ENCODE measurements around the gene CLTCL1. TPM values are rescaled to one million over a fixed set of nuclear protein-coding genes. Genes with fewer than 3 reads are reported as not detected.

CLTCL1 gene
- total and polyA plus RNA-seq, 9 of the 15 experiments (the other 6 are each of a cell fraction or from before 2014, with no cell fraction given), result 1.1 to 11.7 (median 5.0) TPM

- TF ChIP-seq E2F3 (CRISPR knock-in tag; IDR thresholded peaks at IDR 0.05), result 0 out of 2 replicates have a peak, but pooled peaks have one; percentile 36
- TF ChIP-seq FOXA1 (IDR thresholded peaks at IDR 0.05; ENCODE audit: borderline replicate concordance), result no peak
- TF ChIP-seq ZBTB43 (CRISPR knock-in tag; IDR thresholded peaks at IDR 0.05), result no peak
- TF ChIP-seq TRIM25 (IDR thresholded peaks at IDR 0.05; ENCODE audit: borderline replicate concordance), result no peak
- no peak for TF ChIP-seq ZNF586 (CRISPR knock-in tag; conservative IDR thresholded peaks at IDR 0.05)
- no peak for TF ChIP-seq HINFP (tag; conservative IDR thresholded peaks at IDR 0.05; ENCODE audit: low read depth)
- no peak for TF ChIP-seq ZC3H8 (IDR thresholded peaks at IDR 0.05)
- TF ChIP-seq NFIX (CRISPR knock-in tag; IDR thresholded peaks at IDR 0.05; ENCODE audit: low read depth), result no peak
- TF ChIP-seq HMGN3 (IDR thresholded peaks at IDR 0.05; ENCODE audit: borderline replicate concordance, extremely low read depth, insufficient read length, low read depth, low read length), result no peak
- TF ChIP-seq HOMEZ (CRISPR knock-in tag; IDR thresholded peaks at IDR 0.05), result peak; percentile 77; the same call in 1 of the 2 replicates
- no peak for TF ChIP-seq CHAMP1 (IDR thresholded peaks at IDR 0.05)
- no peak for TF ChIP-seq ZKSCAN8 (CRISPR knock-in tag; IDR thresholded peaks at IDR 0.05)
- TF ChIP-seq ARID1B (IDR thresholded peaks at IDR 0.05), result no peak
These were observed 77.4 kb downstream of the CLTCL1 start (continued) for GRCh38 chr22:19214078-19214473.
